IMR-90 (cell line): Measurements from ENCODE around the gene LYRM7. TPM values are rescaled to one million over a fixed set of nuclear protein-coding genes. Genes with fewer than 3 reads are reported as not detected.

Experiments used
- ATAC-seq: fragments of 200-7000 bp; cut with Tn5 transposase; 2 replicates; pipeline ENCODE4 v1.9.1; 2020; ENCODE audit warnings: low read depth, mild to moderate bottlenecking, moderate library complexity
- BruUV-seq: library from RNA; stranded (reverse); fragments of 400-500 nt; replicated peaks from 2 replicates; lab custom pipeline; 2021; lab: Mats Ljungman, UMichigan
- CTCF ChIA-PET: fragments of 300-600 bp; formaldehyde crosslinking; extraction: SDS; loops from one replicate; lab custom pipeline; 2021; ENCODE audit warnings: antibody characterized with exemption; lab: Yijun Ruan, JAX
- POLR2A ChIA-PET: fragments of 300-600 bp; sonication (Branson Sonifier 250); formaldehyde crosslinking; loops from one replicate; lab custom pipeline; 2022; ENCODE audit warnings: antibody characterized with exemption; ENCODE audit not compliant: unreplicated experiment; lab: Charles Lee
- DNase-seq: peaks from one replicate; pipeline ENCODE4 v3.0.0; 2013
- H2AFZ ChIP-seq: replicated peaks from 2 replicates; pipeline ENCODE3; 2013; ENCODE audit warnings: low read length, mild to moderate bottlenecking; ENCODE audit not compliant: poor library complexity
- H2AK5ac ChIP-seq: 2 replicates; pipeline ENCODE4 v1.6.1; 2013; ENCODE audit warnings: low read depth, low read length, inconsistent platforms
- H2AK9ac ChIP-seq: replicated peaks from 2 replicates; pipeline ENCODE3; 2013; ENCODE audit warnings: mild to moderate bottlenecking, low read depth, low read length, moderate library complexity; ENCODE audit not compliant: poor library complexity
- H2BK120ac ChIP-seq: 2 replicates; pipeline ENCODE4 v1.6.1; 2013; ENCODE audit warnings: low read depth, low read length, inconsistent platforms
- H2BK15ac ChIP-seq: 3 replicates; pipeline ENCODE4 v1.6.1; 2013; ENCODE audit warnings: low read depth, low read length, inconsistent platforms
- H2BK20ac ChIP-seq: 2 replicates; pipeline ENCODE4 v1.6.1; 2013; ENCODE audit warnings: low read depth, mild to moderate bottlenecking, inconsistent platforms, low read length, moderate library complexity
- H2BK5ac ChIP-seq: 2 replicates; pipeline ENCODE4 v1.6.1; 2013; ENCODE audit warnings: mild to moderate bottlenecking, low read depth, low read length, inconsistent platforms; ENCODE audit not compliant: poor library complexity, severe bottlenecking
- H3K14ac ChIP-seq: replicated peaks from 2 replicates; pipeline ENCODE4 v1.6.1; 2013; ENCODE audit warnings: low read depth, low read length, inconsistent platforms
- H3K18ac ChIP-seq: 2 replicates; pipeline ENCODE4 v1.6.1; 2013; ENCODE audit warnings: low read depth, low read length, control low read depth
- H3K23ac ChIP-seq: 2 replicates; pipeline ENCODE4 v1.6.1; 2013; ENCODE audit warnings: low read depth, low read length, inconsistent platforms
- H3K27ac ChIP-seq: 2 replicates; pipeline ENCODE4 v1.5.1; 2013; ENCODE audit warnings: mild to moderate bottlenecking, control low read depth, low read length; ENCODE audit not compliant: insufficient read depth
- H3K27me3 ChIP-seq: 2 replicates; pipeline ENCODE4 v1.6.1; 2013; ENCODE audit warnings: low read length; ENCODE audit not compliant: control insufficient read depth, insufficient read depth
- H3K36me3 ChIP-seq: 2 replicates; pipeline ENCODE4 v1.6.1; 2013; ENCODE audit warnings: low read length, mixed read lengths; ENCODE audit not compliant: control insufficient read depth, insufficient read depth
- H3K4ac ChIP-seq: 2 replicates; pipeline ENCODE4 v1.6.1; 2013; ENCODE audit warnings: low read depth, low read length, inconsistent platforms
- H3K4me1 ChIP-seq: 2 replicates; pipeline ENCODE4 v1.6.1; 2013; ENCODE audit warnings: low read length, mixed read lengths; ENCODE audit not compliant: control insufficient read depth, insufficient read depth
- H3K4me2 ChIP-seq: 2 replicates; pipeline ENCODE4 v1.6.1; 2013; ENCODE audit warnings: low read depth, mild to moderate bottlenecking, control low read depth, low read length, moderate library complexity
- H3K4me3 ChIP-seq: 2 replicates; pipeline ENCODE4 v1.5.1; 2013; ENCODE audit warnings: low read depth, mild to moderate bottlenecking, control low read depth, low read length, moderate library complexity; ENCODE audit not compliant: insufficient read depth
- H3K56ac ChIP-seq: 2 replicates; pipeline ENCODE4 v1.6.1; 2013; ENCODE audit warnings: low read length, inconsistent platforms; ENCODE audit not compliant: insufficient read depth; ENCODE audit errors: extremely low read depth
- H3K79me1 ChIP-seq, 2 experiments: 2 replicates each; pipeline ENCODE4 v1.6.1; 2013; ENCODE audit warnings: low read length in 2 of 2, inconsistent platforms in 1 of 2, low read depth in 1 of 2
- H3K9ac ChIP-seq: 2 replicates; pipeline ENCODE4 v1.6.1; 2013; ENCODE audit warnings: low read depth, low read length, control low read depth
- H3K9me1 ChIP-seq: 2 replicates; pipeline ENCODE4 v1.6.1; 2013; ENCODE audit warnings: low read length, inconsistent platforms; ENCODE audit not compliant: insufficient read depth
- H3K9me3 ChIP-seq: 2 replicates; pipeline ENCODE4 v1.6.1; 2013; ENCODE audit warnings: low read length; ENCODE audit not compliant: control insufficient read depth, insufficient read depth
- H4K20me1 ChIP-seq: 2 replicates; pipeline ENCODE4 v1.6.1; 2013; ENCODE audit warnings: low read length, inconsistent platforms; ENCODE audit not compliant: insufficient read depth
- H4K5ac ChIP-seq: 2 replicates; pipeline ENCODE4 v1.6.1; 2013; ENCODE audit warnings: mild to moderate bottlenecking, low read depth, low read length, control low read depth
- H4K8ac ChIP-seq, 2 experiments: 2 replicates each; pipeline ENCODE4 v1.6.1; 2013; ENCODE audit warnings: low read depth in 2 of 2, low read length in 2 of 2, control low read depth in 1 of 2, inconsistent platforms in 1 of 2
- H4K91ac ChIP-seq: 2 replicates; pipeline ENCODE4 v1.6.1; 2013; ENCODE audit warnings: low read depth, low read length, inconsistent platforms; ENCODE audit not compliant: insufficient read depth
- BHLHE40 ChIP-seq: fragments of 150-350 bp; IDR thresholded peaks from 2 replicates; pipeline ENCODE4 v1.6.1; 2016; ENCODE audit warnings: mild to moderate bottlenecking, low read depth, low read length
- CEBPB ChIP-seq: IDR thresholded peaks from 2 replicates; pipeline ENCODE4 v1.6.1; 2012; ENCODE audit warnings: low read depth, low read length, improper control_type of control experiment
- CHD1 ChIP-seq: IDR thresholded peaks from 2 replicates; pipeline ENCODE4 v1.6.1; 2012; ENCODE audit warnings: low read depth, low read length, improper control_type of control experiment
- FOS ChIP-seq: fragments of 150-350 bp; IDR thresholded peaks from 2 replicates; pipeline ENCODE4 v1.6.1; 2016; ENCODE audit warnings: low read depth, low read length
- MAFK ChIP-seq: IDR thresholded peaks from 2 replicates; pipeline ENCODE4 v1.6.1; 2012; ENCODE audit warnings: low read depth, low read length, improper control_type of control experiment
- MAZ ChIP-seq: IDR thresholded peaks from 2 replicates; pipeline ENCODE4 v1.6.1; 2012; ENCODE audit warnings: low read depth, mild to moderate bottlenecking, low read length, improper control_type of control experiment, moderate library complexity, borderline replicate concordance
- MXI1 ChIP-seq: IDR thresholded peaks from 2 replicates; pipeline ENCODE4 v1.6.1; 2012; ENCODE audit warnings: low read depth, mild to moderate bottlenecking, low read length, moderate library complexity, borderline replicate concordance
- NFE2L2 ChIP-seq: fragments of 150-350 bp; IDR thresholded peaks from 2 replicates; pipeline ENCODE4 v1.6.1; 2016; ENCODE audit warnings: low read depth, mild to moderate bottlenecking, low read length
- POLR2A ChIP-seq: IDR thresholded peaks from 2 replicates; pipeline ENCODE4 v1.6.1; 2012; ENCODE audit warnings: mild to moderate bottlenecking, low read depth, low read length
- RAD21 ChIP-seq: IDR thresholded peaks from 2 replicates; pipeline ENCODE4 v1.6.1; 2012; ENCODE audit warnings: low read length, improper control_type of control experiment
- RCOR1 ChIP-seq: IDR thresholded peaks from 2 replicates; pipeline ENCODE4 v1.6.1; 2012; ENCODE audit warnings: mild to moderate bottlenecking, low read length, improper control_type of control experiment; ENCODE audit not compliant: insufficient replicate concordance
- RFX5 ChIP-seq: IDR thresholded peaks from 2 replicates; pipeline ENCODE4 v1.8.0; 2012; ENCODE audit warnings: low read depth, mild to moderate bottlenecking, low read length, moderate library complexity
- SMC3 ChIP-seq: fragments of 150-350 bp; IDR thresholded peaks from 2 replicates; pipeline ENCODE4 v1.6.1; 2016; ENCODE audit warnings: low read depth, mild to moderate bottlenecking, antibody characterized with exemption, low read length, moderate library complexity
- WGBS, 2 experiments: methylation state at CpG; one replicate each; pipeline versions ENCODE4 v1.1.5 to v1.1.7; 2013; ENCODE audit warnings: missing lambda C conversion rate in 2 of 2; ENCODE audit not compliant: insufficient read length in 1 of 2; ENCODE audit errors: extremely low coverage in 2 of 2; 5-methylcytosine and 5-hydroxymethylcytosine counted together
- dilution Hi-C: fragments of 300-500 bp; cut with HindIII; formaldehyde crosslinking; loops from one replicate; pipeline ENCODE4 v1.14.3; 2018; ENCODE audit warnings: low sequenced_read_pairs; ENCODE audit not compliant: unreplicated experiment
- in situ Hi-C: fragments of 300-500 bp; cut with MboI; formaldehyde crosslinking; loops from 3 replicates; pipeline ENCODE4 v1.14.3; 2019; ENCODE audit warnings: low sequenced_read_pairs, inconsistent platforms, mixed read lengths
- intact Hi-C: fragments of 100-400 bp; cut with micrococcal nuclease; formaldehyde crosslinking; loops from 2 replicates; pipeline ENCODE4 v1.10.0; 2022
- polyA plus RNA-seq, 3 experiments: library from polyadenylated mRNA; depleted of rRNA; stranded (reverse); fragments of >200 nt; gene quantifications; 2 replicates each; pipeline ENCODE4 v1.2.3, GENCODE V29; 2012; ENCODE audit warnings: low replicate concordance in 1 of 3
- total RNA-seq: library from RNA; depleted of rRNA; stranded (reverse); fragments of >200 nt; gene quantifications from 2 replicates; pipeline ENCODE4 v1.2.3, GENCODE V29; 2012
- TF ChIP-seq, protein P1 (sequence below): conservative IDR thresholded peaks from 2 replicates; pipeline ENCODE4 v1.5.1; 2012; ENCODE audit warnings: mild to moderate bottlenecking, low read depth, low read length, improper control_type of control experiment
- TF ChIP-seq, protein P2 (sequence below): fragments of 150-350 bp; IDR thresholded peaks from 2 replicates; pipeline ENCODE4 v1.6.1; 2017; ENCODE audit warnings: mild to moderate bottlenecking, antibody characterized with exemption, low read length, low read depth
- TF ChIP-seq, protein P3 (sequence below): fragments of 150-350 bp; IDR thresholded peaks from 2 replicates; pipeline ENCODE4 v1.6.1; 2016; ENCODE audit warnings: low read depth, mild to moderate bottlenecking, low read length, moderate library complexity, borderline replicate concordance

Gene LYRM7
- total and polyA plus RNA-seq, 2 of the 4 experiments (the other 2 are of a cell fraction): 2.5 to 3.4 TPM

- H4K8ac ChIP-seq: no peak overlapping the region
- POLR2A ChIA-PET: no interaction called here
- no peak overlapping the region for H2BK20ac ChIP-seq
Measured at GRCh38 chr5:131194725-131195124, 24.0 kb downstream of the LYRM7 start.

More at GRCh38 chr5:131194725-131195124, 24.0 kb downstream of the LYRM7 start:
- Histone ChIP-seq H3K23ac (no peak overlapping the region), H3K9ac (no peak overlapping the region), H4K91ac (no peak overlapping the region), H3K18ac (no peak overlapping the region), H3K4me3 (no peak overlapping the region), H2AFZ (no peak overlapping the region), H4K5ac (no peak overlapping the region), H2AK5ac (no peak overlapping the region), H3K56ac (no peak overlapping the region), H2BK15ac (no peak overlapping the region), H3K4me1 (no peaks in the 10 kb centered on the region), H3K27me3 (no peaks in the 10 kb centered on the region), H2BK5ac (no peak overlapping the region), H2AK9ac (no peak overlapping the region), H3K27ac (no peak overlapping the region), H3K4me2 (no peak overlapping the region), H3K14ac (no peak overlapping the region), H3K79me1 (no peaks in the 10 kb centered on the region), H4K20me1 (no peaks in the 10 kb centered on the region), H3K4ac (no peak overlapping the region), H3K36me3 (no peaks in the 10 kb centered on the region), H3K9me3 (no peaks in the 10 kb centered on the region), H3K9me1 (0 out of 2 replicates have a peak, but pooled peaks cover 6% of the 10 kb centered on the region), H2BK120ac (no peak overlapping the region)
- CTCF ChIA-PET: no interaction called here
- WGBS, 2 experiments: 100% methylated on average over 1 of the region's 5 CpGs; no CpG with 5 or more reads in 1 of the 2 experiments
- DNase-seq (no peak), ATAC-seq (no peak)
- TF ChIP-seq CEBPB (no peak), FOS (no peak), MXI1 (no peak), MAFK (no peak), NFE2L2 (no peak), RFX5 (no peak), MAZ (no peak), SMC3 (no peak), RAD21 (no peak), CHD1 (no peak), RCOR1 (no peak), BHLHE40 (no peak), POLR2A (no peak)
- TF ChIP-seq, protein P1, sequence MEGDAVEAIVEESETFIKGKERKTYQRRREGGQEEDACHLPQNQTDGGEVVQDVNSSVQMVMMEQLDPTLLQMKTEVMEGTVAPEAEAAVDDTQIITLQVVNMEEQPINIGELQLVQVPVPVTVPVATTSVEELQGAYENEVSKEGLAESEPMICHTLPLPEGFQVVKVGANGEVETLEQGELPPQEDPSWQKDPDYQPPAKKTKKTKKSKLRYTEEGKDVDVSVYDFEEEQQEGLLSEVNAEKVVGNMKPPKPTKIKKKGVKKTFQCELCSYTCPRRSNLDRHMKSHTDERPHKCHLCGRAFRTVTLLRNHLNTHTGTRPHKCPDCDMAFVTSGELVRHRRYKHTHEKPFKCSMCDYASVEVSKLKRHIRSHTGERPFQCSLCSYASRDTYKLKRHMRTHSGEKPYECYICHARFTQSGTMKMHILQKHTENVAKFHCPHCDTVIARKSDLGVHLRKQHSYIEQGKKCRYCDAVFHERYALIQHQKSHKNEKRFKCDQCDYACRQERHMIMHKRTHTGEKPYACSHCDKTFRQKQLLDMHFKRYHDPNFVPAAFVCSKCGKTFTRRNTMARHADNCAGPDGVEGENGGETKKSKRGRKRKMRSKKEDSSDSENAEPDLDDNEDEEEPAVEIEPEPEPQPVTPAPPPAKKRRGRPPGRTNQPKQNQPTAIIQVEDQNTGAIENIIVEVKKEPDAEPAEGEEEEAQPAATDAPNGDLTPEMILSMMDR: no peak
- TF ChIP-seq, protein P2, sequence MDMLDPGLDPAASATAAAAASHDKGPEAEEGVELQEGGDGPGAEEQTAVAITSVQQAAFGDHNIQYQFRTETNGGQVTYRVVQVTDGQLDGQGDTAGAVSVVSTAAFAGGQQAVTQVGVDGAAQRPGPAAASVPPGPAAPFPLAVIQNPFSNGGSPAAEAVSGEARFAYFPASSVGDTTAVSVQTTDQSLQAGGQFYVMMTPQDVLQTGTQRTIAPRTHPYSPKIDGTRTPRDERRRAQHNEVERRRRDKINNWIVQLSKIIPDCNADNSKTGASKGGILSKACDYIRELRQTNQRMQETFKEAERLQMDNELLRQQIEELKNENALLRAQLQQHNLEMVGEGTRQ: no peak
- TF ChIP-seq, protein P3, sequence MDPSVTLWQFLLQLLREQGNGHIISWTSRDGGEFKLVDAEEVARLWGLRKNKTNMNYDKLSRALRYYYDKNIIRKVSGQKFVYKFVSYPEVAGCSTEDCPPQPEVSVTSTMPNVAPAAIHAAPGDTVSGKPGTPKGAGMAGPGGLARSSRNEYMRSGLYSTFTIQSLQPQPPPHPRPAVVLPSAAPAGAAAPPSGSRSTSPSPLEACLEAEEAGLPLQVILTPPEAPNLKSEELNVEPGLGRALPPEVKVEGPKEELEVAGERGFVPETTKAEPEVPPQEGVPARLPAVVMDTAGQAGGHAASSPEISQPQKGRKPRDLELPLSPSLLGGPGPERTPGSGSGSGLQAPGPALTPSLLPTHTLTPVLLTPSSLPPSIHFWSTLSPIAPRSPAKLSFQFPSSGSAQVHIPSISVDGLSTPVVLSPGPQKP: no peak
- dilution Hi-C loops (no loop called here), intact Hi-C loops (no loop called here), in situ Hi-C loops (no loop called here)
- BruUV-seq: no TSS peak
